Fibroblast of skin of right quadriceps (primary cell): Measurements from ENCODE around the gene S100A5.
A peak's percentile ranks its signal among the peaks of the same experiment; 100 is the strongest.
"Not testable (repeated sequence)": the region's sequence is repeated elsewhere in the genome, so short reads cannot be mapped to it uniquely, and the experiment has no call there.

Experiments used
- DNase-seq: peaks from one replicate; pipeline ENCODE4 v3.0.0-alpha.2; 2013

The S100A5 gene

GRCh38 chr1:153532181-153532580 is 8.6 kb downstream of the S100A5 start:
- no peak for DNase-seq

DNA sequence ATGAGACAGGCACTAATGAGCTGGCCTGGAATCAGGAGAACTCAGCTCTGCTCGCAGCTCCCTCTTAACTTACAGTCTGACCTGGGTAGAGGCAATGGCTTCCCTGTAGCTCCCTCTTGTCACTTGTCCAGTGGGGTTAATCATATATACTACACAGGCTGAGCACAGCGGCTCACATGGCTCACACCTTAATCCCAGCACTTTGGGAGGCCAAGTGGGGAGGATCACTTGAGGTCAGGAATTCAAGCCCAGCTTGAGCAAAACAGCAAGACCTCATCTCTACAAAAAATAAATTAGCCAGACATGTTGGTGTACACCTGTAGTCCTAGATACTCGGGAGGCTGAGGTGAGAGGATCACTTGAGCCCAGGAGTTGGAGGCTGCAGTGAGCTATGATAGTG is 9.1 kb downstream of the S100A5 start:
- DNase-seq: no peak

GRCh38 chr1:153527683-153528040 is 13.1 kb downstream of the S100A5 start:
- DNase-seq: no peak

DNA sequence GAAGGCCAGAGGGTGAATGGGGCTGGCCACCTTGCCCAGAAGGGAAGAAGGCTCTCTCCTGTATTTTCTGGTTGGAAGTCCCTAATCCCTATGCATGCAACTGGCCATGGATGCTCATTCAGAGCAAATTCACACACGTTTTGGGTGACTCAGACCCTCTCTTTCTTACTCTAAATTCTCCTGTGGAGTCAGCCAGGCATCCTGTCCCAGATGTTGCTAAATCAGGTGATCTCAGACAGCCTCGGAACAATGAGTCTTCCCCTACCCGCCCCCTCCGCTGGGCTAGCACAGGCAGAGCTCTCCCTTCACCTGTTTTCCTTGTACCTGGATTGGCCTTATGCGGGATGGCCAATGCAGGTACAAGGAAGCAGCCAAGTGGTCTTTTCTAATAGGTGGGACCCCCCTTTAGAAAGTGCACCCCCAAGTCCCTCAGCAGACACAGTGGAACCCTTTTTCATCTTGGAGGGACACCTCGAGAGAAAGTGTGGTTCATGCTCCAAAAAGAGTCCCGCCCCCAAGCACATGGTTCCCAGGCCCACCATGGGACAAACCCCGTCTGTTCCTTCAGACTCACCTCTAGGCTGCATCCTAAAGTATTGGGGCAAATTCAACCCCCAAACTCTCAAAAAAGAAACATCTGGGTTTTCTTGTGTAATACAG is 13.6 kb downstream of the S100A5 start:
- DNase-seq: no peak

GRCh38 chr1:153526132-153526543 is 14.6 kb downstream of the S100A5 start:
- no peak for DNase-seq

GRCh38 chr1:153525088-153525728 is 15.5 kb downstream of the S100A5 start:
- no peak for DNase-seq

DNA sequence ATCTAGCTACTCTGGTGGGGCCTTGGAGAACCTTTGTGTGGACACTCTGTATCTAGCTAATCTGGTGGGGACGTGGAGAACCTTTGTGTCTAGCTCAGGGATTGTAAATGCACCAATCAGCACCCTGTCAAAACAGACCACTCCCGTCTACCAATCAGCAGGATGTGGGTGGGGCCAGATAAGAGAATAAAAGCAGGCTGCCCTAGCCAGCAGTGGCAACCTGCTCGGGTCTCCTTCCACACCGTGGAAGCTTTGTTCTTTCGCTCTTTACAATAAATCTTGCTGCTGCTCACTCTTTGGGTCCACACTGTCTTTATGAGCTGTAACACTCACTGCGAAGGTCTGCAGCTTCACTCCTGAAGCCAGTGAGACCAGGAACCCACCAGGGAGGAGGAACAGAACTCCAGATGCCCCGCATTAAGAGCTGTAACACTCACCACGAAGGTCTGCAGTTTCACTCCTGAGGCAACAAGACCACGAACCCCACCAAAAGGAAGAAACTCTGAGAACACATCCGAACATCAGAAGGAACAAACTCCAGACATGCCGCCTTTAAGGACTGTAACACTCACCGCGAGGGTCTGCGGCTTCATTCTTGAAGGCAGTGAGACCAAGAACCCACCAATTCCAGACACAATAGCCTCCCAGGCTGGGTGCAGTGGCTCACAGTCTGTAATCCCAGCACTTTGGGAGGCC is 18.2 kb downstream of the S100A5 start:
- DNase-seq: not testable (repeated sequence)

DNA sequence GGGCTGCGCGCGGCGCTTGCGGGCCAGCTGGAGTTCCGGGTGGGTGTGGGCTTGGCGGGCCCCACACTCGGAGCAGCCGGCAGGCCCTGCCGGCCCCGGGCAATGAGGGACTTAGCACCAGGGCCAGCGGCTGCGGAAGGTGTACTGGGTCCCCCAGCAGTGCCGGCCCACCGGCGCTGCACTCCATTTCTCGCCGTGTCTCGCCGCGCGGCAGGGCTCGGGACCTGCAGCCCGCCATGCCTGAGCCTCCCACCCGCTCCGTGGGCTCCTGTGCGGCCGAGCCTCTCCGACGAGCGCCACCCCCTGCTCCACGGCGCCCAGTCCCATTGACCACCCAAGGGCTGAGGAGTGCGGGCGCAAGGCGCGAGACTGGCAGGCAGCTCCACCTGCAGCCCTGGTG is 18.9 kb downstream of the S100A5 start:
- DNase-seq: not testable (repeated sequence)

DNA sequence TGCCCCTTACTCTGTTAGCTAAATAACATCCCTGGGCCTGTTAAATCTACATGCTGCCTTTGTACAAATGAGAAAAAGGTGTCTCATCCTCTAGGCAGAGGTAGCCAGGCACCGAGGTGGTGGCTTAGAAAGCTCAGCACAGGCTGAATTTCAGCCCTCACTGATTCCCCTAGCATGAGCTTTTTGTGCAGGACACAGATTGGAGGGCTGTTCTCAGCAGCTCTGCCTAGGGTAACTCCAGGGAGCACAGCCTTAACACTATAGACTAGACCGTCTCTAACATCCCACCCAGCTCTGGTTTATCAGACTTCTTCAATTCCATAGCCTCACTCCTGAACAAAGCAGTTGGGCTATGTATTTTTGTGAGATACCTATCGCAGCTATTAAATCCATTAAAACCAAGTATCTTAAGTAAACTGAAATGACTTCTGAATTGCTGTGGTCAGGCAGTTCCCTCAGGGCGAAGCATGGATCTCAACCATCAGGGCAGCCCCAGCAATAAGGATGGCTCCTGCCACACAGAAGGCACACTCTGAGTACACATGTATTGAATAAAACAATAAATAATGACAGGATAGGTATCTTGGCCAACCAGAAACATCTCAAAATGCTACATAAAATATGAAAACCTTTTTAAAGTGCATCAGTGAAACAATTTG is 19.8 kb downstream of the S100A5 start:
- DNase-seq: no peak

- DNase-seq: not testable (repeated sequence)
Observed at GRCh38 chr1:153520137-153520691, 20.5 kb downstream of the S100A5 start.

GRCh38 chr1:153519242-153519641 is 21.5 kb downstream of the S100A5 start:
- no peak for DNase-seq

DNA sequence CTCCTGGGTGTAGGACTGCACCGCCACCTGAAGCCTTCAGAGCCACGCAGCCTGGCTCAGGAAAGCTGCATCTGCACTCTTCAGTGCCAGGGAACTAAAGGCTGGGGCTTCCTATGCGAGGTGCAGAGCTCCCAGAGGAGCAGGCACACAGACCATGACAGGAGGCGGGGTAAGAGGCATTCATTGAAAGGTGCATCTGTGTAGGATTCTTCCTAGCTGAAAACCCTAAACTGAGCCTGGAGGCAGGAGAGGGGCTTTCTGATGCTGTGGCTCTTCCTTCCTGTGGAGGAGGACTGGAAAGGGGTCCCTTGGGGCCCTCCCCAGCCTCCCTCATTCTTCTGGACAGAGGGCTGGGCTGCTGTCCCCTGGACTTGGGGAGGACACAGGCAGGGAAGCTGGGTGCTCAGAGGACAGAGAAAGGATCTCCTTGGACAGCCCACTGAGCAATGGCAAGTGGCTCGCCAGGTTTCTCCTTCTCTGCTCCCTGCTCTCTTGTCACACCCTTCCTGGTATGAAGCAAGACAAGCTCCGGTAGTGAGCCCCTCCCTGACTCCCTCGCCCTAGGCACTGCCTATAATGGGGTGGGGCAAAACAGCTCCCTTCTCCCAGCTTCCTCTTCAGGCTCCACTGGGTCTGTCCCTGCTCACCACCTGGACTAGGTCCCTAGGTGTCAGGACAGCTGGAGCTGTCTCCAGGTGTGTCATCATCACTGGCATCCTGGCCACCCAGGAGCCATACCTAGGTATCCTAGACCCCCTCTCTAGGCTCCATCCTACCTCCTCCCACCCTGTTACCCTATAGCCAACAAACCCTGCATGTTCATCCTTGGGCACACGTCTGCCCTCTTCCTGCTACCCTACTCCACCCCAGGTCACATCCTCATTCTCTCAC is 25.0 kb downstream of the S100A5 start:
- no peak for DNase-seq

- DNase-seq: no peak
Observed at GRCh38 chr1:153513666-153514065, 27.1 kb downstream of the S100A5 start.

- no peak for DNase-seq
Observed at GRCh38 chr1:153513023-153513422, 27.7 kb downstream of the S100A5 start.

GRCh38 chr1:153510984-153511410 is 29.7 kb downstream of the S100A5 start:
- peak; percentile 76 for DNase-seq

- DNase-seq: peak; percentile 30
Observed at GRCh38 chr1:153509729-153510354, 30.9 kb downstream of the S100A5 start.

DNA sequence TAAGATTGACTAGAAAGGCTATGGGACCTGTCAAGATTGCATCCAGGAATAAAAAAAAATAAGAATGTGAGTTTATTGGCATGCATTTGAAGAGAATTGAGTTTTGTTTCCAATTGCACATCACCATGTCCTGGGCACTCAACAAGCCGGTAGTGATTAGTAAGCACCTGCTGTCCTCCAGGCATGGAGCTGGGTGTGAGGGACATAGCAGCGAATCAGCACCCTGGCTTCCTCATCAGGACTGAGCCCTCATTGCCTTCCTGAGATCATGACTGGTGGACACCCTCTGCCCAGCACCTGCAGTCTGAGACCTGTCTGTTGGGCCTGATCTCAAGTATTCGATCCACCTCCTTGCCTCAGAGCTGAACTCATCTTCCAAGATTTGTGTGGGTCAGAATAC is 31.7 kb downstream of the S100A5 start:
- no peak for DNase-seq

GRCh38 chr1:153507926-153508583 is 32.7 kb downstream of the S100A5 start:
- peak; percentile 39 for DNase-seq

GRCh38 chr1:153506831-153507413 is 33.8 kb downstream of the S100A5 start:
- DNase-seq: peak; percentile 87

- DNase-seq: no peak
Observed at GRCh38 chr1:153506386-153506785, 34.3 kb downstream of the S100A5 start.

DNA sequence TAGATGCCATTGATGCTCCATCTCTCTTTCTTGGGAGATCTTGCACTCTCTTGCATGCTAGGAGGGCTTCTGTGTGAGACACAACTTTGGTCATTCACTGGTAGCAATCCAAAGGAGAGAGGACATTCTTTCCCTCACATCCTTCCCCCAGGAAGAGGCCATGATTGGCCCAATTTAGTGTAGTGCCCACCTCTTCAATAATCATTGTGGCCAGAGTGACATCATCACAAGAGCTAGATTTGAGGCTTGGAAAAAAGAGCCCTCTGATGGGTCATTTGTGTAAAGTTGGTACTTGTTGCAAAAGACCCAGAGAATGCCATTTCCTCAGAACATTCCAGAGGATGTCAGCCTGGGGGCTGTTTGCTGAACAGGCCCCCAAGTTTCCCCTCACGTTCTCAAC is 35.2 kb downstream of the S100A5 start:
- peak; percentile 17 for DNase-seq
